ENCODE measurements around the gene MINK1. TPM values are rescaled to one million over a fixed set of nuclear protein-coding genes. Genes with fewer than 3 reads are reported as not detected.
"Not testable (repeated sequence)": the region's sequence is repeated elsewhere in the genome, so short reads cannot be mapped to it uniquely, and the experiment has no call there.

The MINK1 gene
- total RNA-seq, 1 donor from 2014 or later: 63.2 TPM

DNA sequence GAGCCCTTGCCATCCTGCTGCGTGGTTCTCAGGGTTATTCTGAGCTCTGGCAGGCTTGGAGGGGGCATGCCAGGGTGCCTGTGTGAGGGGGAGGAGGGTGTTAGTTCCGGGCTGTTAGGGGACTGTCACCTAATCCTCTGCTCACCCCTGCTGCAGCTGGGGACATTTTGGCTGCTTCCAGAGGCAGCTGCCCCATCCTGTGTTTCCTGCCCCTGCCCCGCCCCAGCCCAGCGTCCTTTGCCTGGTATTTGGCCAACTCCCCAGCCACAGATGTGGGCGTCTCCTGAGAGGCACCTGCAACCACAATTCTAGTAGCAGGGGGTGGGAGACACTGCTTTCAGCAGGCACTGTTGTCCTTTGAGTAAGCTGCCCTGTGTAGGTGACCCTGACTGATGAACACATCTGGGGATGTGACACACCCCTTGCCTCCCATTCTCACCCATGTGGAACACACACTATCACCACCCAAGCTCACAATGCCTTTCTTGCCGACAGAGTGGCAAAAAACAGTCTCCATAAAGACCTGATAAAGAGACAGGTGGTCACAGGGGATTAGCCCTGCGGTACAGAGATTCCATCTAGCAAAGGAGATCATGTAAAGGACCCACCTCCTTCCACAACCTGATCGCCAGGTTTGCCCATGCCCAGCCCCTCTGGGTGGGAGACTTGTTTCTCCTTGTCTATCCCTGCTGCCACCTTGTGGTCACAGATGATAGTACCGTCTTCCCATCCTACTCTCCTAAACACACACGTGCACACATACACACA is 70.1 kb downstream of the MINK1 start, which contains the start of gene CHRNE:
Gene CHRNE, minus strand, starts transcription at position 48 of the 768 bp plus-strand sequence. Its CDS starts 35 bp downstream, at position 13.
- Histone ChIP-seq H3K9ac (ENCODE audit: low read length) (no peak within 1 kb of the TSS), H3K4me2 (ENCODE audit: low read length) (no peak within 1 kb of the TSS), H3K9me3 (ENCODE audit: insufficient read depth, low read depth, low read length) (no peaks in the 10 kb centered on the region), H3K4me3 (ENCODE audit: insufficient read depth, low read depth, low read length) (no peak within 1 kb of the TSS), H4K20me1 (ENCODE audit: insufficient read depth, low read length) (peaks cover 4% of the 10 kb centered on the region), H3K79me2 (ENCODE audit: insufficient read depth, low read length) (no peaks in the 10 kb centered on the region), H3K4me1 (ENCODE audit: insufficient read depth, low read length) (peaks cover 6% of the 10 kb centered on the region), H3K36me3 (ENCODE audit: insufficient read depth, low read length) (no peaks in the 10 kb centered on the region), H2AFZ (ENCODE audit: low read depth, low read length) (no peak within 1 kb of the TSS), H3K27me3 (ENCODE audit: insufficient read depth, low read length) (peaks cover 2% of the 10 kb centered on the region), H3K27ac (ENCODE audit: low read depth, low read length) (no peak within 1 kb of the TSS)
- DNase-seq (ENCODE audit: low read depth) (peak; percentile 52), FAIRE-seq (no peak)
- H3K27ac Mint-ChIP-seq (ENCODE audit: unreplicated experiment): no peak within 1 kb of the TSS
- H3K27me3 Mint-ChIP-seq (ENCODE audit: low read depth, unreplicated experiment): no peaks in the 10 kb centered on the region
- H3K4me1 Mint-ChIP-seq (ENCODE audit: low read depth, unreplicated experiment): peaks cover 2% of the 10 kb centered on the region
- no peaks in the 10 kb centered on the region for H3K9me3 Mint-ChIP-seq (ENCODE audit: unreplicated experiment)
- peaks cover 16% of the 10 kb centered on the region for H3K36me3 Mint-ChIP-seq (ENCODE audit: low read depth, unreplicated experiment)
- no peak within 1 kb of the TSS for H3K4me3 Mint-ChIP-seq (ENCODE audit: unreplicated experiment)
- TF ChIP-seq, protein P1, sequence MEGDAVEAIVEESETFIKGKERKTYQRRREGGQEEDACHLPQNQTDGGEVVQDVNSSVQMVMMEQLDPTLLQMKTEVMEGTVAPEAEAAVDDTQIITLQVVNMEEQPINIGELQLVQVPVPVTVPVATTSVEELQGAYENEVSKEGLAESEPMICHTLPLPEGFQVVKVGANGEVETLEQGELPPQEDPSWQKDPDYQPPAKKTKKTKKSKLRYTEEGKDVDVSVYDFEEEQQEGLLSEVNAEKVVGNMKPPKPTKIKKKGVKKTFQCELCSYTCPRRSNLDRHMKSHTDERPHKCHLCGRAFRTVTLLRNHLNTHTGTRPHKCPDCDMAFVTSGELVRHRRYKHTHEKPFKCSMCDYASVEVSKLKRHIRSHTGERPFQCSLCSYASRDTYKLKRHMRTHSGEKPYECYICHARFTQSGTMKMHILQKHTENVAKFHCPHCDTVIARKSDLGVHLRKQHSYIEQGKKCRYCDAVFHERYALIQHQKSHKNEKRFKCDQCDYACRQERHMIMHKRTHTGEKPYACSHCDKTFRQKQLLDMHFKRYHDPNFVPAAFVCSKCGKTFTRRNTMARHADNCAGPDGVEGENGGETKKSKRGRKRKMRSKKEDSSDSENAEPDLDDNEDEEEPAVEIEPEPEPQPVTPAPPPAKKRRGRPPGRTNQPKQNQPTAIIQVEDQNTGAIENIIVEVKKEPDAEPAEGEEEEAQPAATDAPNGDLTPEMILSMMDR (IDR thresholded peaks at IDR 0.05; ENCODE audit: insufficient read depth, low read depth, low read length): peak; percentile 67
- TF ChIP-seq EZH2 (IDR thresholded peaks at IDR 0.05; ENCODE audit: insufficient read depth, low read length): no peak

DNA sequence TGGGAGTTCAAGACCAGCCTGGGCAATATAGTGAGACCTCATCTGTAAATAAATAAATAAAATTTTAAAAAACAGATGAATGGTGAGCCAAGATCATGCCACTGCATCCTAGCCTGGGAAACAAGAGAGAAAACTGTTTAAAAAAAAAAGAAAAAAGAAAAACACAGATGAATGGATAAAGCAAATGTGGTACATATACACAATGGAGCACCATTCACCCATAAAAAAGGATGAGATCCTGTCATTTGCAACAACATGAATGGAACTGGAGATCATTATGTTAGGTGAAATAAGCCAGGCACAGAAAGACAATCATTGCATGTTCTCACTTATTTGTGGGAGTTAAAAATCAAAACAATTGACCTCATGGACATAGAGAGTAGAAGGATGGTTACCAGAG is 73.5 kb downstream of the MINK1 start:
- not testable (repeated sequence) for H3K9me3 ChIP-seq (ENCODE audit: insufficient read depth, low read depth, low read length); H3K4me3 ChIP-seq (ENCODE audit: insufficient read depth, low read depth, low read length); H2AFZ ChIP-seq (ENCODE audit: low read depth, low read length); H3K4me3 Mint-ChIP-seq (ENCODE audit: unreplicated experiment); H3K36me3 Mint-ChIP-seq (ENCODE audit: low read depth, unreplicated experiment); H3K79me2 ChIP-seq (ENCODE audit: insufficient read depth, low read length); FAIRE-seq; H3K27me3 Mint-ChIP-seq (ENCODE audit: low read depth, unreplicated experiment); H3K9ac ChIP-seq (ENCODE audit: low read length); H3K4me2 ChIP-seq (ENCODE audit: low read length); H3K27me3 ChIP-seq (ENCODE audit: insufficient read depth, low read length); H3K4me1 Mint-ChIP-seq (ENCODE audit: low read depth, unreplicated experiment); H3K4me1 ChIP-seq (ENCODE audit: insufficient read depth, low read length); H3K36me3 ChIP-seq (ENCODE audit: insufficient read depth, low read length); H3K27ac Mint-ChIP-seq (ENCODE audit: unreplicated experiment); H3K27ac ChIP-seq (ENCODE audit: low read depth, low read length); H4K20me1 ChIP-seq (ENCODE audit: insufficient read depth, low read length); H3K9me3 Mint-ChIP-seq (ENCODE audit: unreplicated experiment); DNase-seq (ENCODE audit: low read depth)

DNA sequence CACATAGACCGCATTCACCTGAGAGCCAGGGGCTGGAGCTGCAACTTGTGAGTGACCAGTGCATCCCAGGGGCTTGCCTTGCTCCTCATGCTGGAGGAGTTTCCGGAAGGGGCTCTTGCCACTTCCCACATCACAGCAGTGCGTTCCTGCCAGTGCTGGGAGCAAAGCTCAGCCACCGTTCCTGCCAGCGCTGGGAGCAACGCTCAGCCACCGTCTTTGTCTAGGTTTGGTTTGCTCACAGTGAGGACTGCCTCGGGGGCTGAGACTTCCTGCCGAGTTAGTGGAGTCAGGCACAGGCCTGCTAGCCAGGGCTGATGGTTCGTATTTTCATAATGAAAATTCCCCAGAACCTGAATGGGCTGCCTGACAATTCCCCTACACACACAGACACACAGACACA is 75.2 kb downstream of the MINK1 start:
- Histone ChIP-seq H3K27ac (ENCODE audit: low read depth, low read length) (no peak overlapping the region), H3K9me3 (ENCODE audit: insufficient read depth, low read depth, low read length) (no peaks in the 10 kb centered on the region), H3K4me3 (ENCODE audit: insufficient read depth, low read depth, low read length) (no peak overlapping the region), H3K4me1 (ENCODE audit: insufficient read depth, low read length) (peaks cover 4% of the 10 kb centered on the region), H3K9ac (ENCODE audit: low read length) (peak overlapping the region; percentile 57), H3K27me3 (ENCODE audit: insufficient read depth, low read length) (no peaks in the 10 kb centered on the region), H2AFZ (ENCODE audit: low read depth, low read length) (peak overlapping the region; percentile 50), H3K4me2 (ENCODE audit: low read length) (peak overlapping the region; percentile 59), H3K36me3 (ENCODE audit: insufficient read depth, low read length) (no peaks in the 10 kb centered on the region), H3K79me2 (ENCODE audit: insufficient read depth, low read length) (no peaks in the 10 kb centered on the region), H4K20me1 (ENCODE audit: insufficient read depth, low read length) (no peaks in the 10 kb centered on the region)
- Mint-ChIP-seq H3K36me3 (ENCODE audit: low read depth, unreplicated experiment) (no peaks in the 10 kb centered on the region), H3K9me3 (ENCODE audit: unreplicated experiment) (no peaks in the 10 kb centered on the region), H3K4me3 (ENCODE audit: unreplicated experiment) (no peak overlapping the region), H3K27ac (ENCODE audit: unreplicated experiment) (no peak overlapping the region), H3K27me3 (ENCODE audit: low read depth, unreplicated experiment) (no peaks in the 10 kb centered on the region), H3K4me1 (ENCODE audit: low read depth, unreplicated experiment) (peaks cover 2% of the 10 kb centered on the region)
- TF ChIP-seq, protein P1 (IDR thresholded peaks at IDR 0.05; ENCODE audit: insufficient read depth, low read depth, low read length): no peak
- TF ChIP-seq EZH2 (IDR thresholded peaks at IDR 0.05; ENCODE audit: insufficient read depth, low read length): no peak
- no peak for FAIRE-seq
- no peak for DNase-seq (ENCODE audit: low read depth)
